ENCODE data around the gene CPNE5.

Gene CPNE5

GRCh38 chr6:36692861-36693702 is 146.2 kb downstream of the CPNE5 start:
- DNase-seq (ENCODE audit: low spot score) (no peak), ATAC-seq (ENCODE audit: low read depth) (no peak)
- Histone ChIP-seq H3K27ac (ENCODE audit: poor library complexity, severe bottlenecking) (no peak overlapping the region), H3K9me3 (ENCODE audit: severe bottlenecking) (no peaks in the 10 kb centered on the region), H3K27me3 (ENCODE audit: insufficient read depth, poor library complexity, severe bottlenecking) (no peaks in the 10 kb centered on the region), H3K36me3 (ENCODE audit: low read depth) (no peaks in the 10 kb centered on the region), H3K4me1 (ENCODE audit: insufficient read depth, poor library complexity, severe bottlenecking) (no peaks in the 10 kb centered on the region), H3K4me3 (ENCODE audit: severe bottlenecking) (no peak overlapping the region)
- TF ChIP-seq CTCF (IDR thresholded peaks at IDR 0.05; ENCODE audit: poor library complexity, severe bottlenecking): no peak

DNA sequence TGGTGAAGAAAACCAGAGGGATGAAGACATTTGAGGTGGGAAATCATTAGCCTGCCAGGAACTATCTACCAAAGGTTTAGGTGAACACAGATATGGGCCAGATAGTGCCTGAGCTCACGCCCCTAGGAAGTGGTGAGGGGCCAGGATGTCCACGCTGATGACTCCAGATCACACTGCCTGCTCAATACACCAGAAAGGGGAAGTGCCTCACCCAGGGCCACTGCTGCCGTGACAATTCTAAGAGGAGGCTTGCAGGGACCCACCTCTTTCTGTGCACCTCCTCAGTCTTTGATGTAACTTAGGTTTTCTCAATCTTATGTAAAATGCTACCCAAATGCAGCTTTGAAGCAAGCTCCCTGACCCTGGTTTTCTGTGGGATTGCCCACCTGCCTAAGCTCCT is 147.0 kb downstream of the CPNE5 start:
- no peak overlapping the region for H3K4me3 ChIP-seq (ENCODE audit: severe bottlenecking)
- H3K36me3 ChIP-seq (ENCODE audit: low read depth): peaks cover 5% of the 10 kb centered on the region
- no peak for DNase-seq (ENCODE audit: low spot score)
- H3K4me1 ChIP-seq (ENCODE audit: insufficient read depth, poor library complexity, severe bottlenecking): no peaks in the 10 kb centered on the region
- TF ChIP-seq CTCF (IDR thresholded peaks at IDR 0.05; ENCODE audit: poor library complexity, severe bottlenecking): no peak
- H3K27ac ChIP-seq (ENCODE audit: poor library complexity, severe bottlenecking): no peak overlapping the region
- no peak for ATAC-seq (ENCODE audit: low read depth)
- no peaks in the 10 kb centered on the region for H3K27me3 ChIP-seq (ENCODE audit: insufficient read depth, poor library complexity, severe bottlenecking)
- H3K9me3 ChIP-seq (ENCODE audit: severe bottlenecking): no peaks in the 10 kb centered on the region

GRCh38 chr6:36691612-36692011 is 147.6 kb downstream of the CPNE5 start:
- no peaks in the 10 kb centered on the region for H3K27me3 ChIP-seq (ENCODE audit: insufficient read depth, poor library complexity, severe bottlenecking)
- peaks cover 11% of the 10 kb centered on the region for H3K36me3 ChIP-seq (ENCODE audit: low read depth)
- no peak overlapping the region for H3K27ac ChIP-seq (ENCODE audit: poor library complexity, severe bottlenecking)
- H3K4me3 ChIP-seq (ENCODE audit: severe bottlenecking): no peak overlapping the region
- DNase-seq (ENCODE audit: low spot score) (no peak), ATAC-seq (ENCODE audit: low read depth) (no peak)
- no peaks in the 10 kb centered on the region for H3K4me1 ChIP-seq (ENCODE audit: insufficient read depth, poor library complexity, severe bottlenecking)
- no peaks in the 10 kb centered on the region for H3K9me3 ChIP-seq (ENCODE audit: severe bottlenecking)
- TF ChIP-seq CTCF (IDR thresholded peaks at IDR 0.05; ENCODE audit: poor library complexity, severe bottlenecking): no peak

- no peaks in the 10 kb centered on the region for H3K9me3 ChIP-seq (ENCODE audit: severe bottlenecking)
- no peak for ATAC-seq (ENCODE audit: low read depth)
- H3K36me3 ChIP-seq (ENCODE audit: low read depth): peaks cover 17% of the 10 kb centered on the region
- H3K4me1 ChIP-seq (ENCODE audit: insufficient read depth, poor library complexity, severe bottlenecking): no peaks in the 10 kb centered on the region
- TF ChIP-seq CTCF (IDR thresholded peaks at IDR 0.05; ENCODE audit: poor library complexity, severe bottlenecking): no peak
- no peak overlapping the region for H3K4me3 ChIP-seq (ENCODE audit: severe bottlenecking)
- no peak for DNase-seq (ENCODE audit: low spot score)
- no peak overlapping the region for H3K27ac ChIP-seq (ENCODE audit: poor library complexity, severe bottlenecking)
- H3K27me3 ChIP-seq (ENCODE audit: insufficient read depth, poor library complexity, severe bottlenecking): no peaks in the 10 kb centered on the region
Measured at GRCh38 chr6:36691011-36691410, 148.2 kb downstream of the CPNE5 start.

Data from RWPE2 (cell line).